ENCODE data around the gene FGD2. TPM values are rescaled to one million over a fixed set of nuclear protein-coding genes. Genes with fewer than 3 reads are reported as not detected.
A peak's percentile ranks its signal among the peaks of the same experiment; 100 is the strongest.

The FGD2 gene
- total and polyA plus RNA-seq, 9 of the 15 experiments (the other 6 are each of a cell fraction or from before 2014, with no cell fraction given) = 0.09 TPM; not detected in 8

GRCh38 chr6:37051138-37052026 lies 45.9 kb downstream of the FGD2 start (continued):
- no peak for TF ChIP-seq ZHX1 (conservative IDR thresholded peaks at IDR 0.05; ENCODE audit: low read length)
- TF ChIP-seq DNMT1 (IDR thresholded peaks at IDR 0.05) = peak; percentile 45; the same call in 1 of the 2 replicates
- peak; percentile 98 for TF ChIP-seq CBX1 (IDR thresholded peaks at IDR 0.05; ENCODE audit: low read depth)
- 0 out of 2 replicates have a peak, but pooled peaks have one; percentile 9 for TF ChIP-seq SIN3B (IDR thresholded peaks at IDR 0.05; ENCODE audit: low read depth)
- no peak for TF ChIP-seq ESRRB (CRISPR knock-in tag; IDR thresholded peaks at IDR 0.05; ENCODE audit: borderline replicate concordance)
- TF ChIP-seq POLR3A (IDR thresholded peaks at IDR 0.05; ENCODE audit: borderline replicate concordance, extremely low read depth, insufficient read depth, insufficient read length) = no peak
- TF ChIP-seq PML (IDR thresholded peaks at IDR 0.05; ENCODE audit: low read length) = no peak
- TF ChIP-seq NBN (IDR thresholded peaks at IDR 0.05; ENCODE audit: low read depth) = no peak; the same call in 1 of the 2 replicates
- TF ChIP-seq ZNF165 (CRISPR knock-in tag; IDR thresholded peaks at IDR 0.05; ENCODE audit: borderline replicate concordance) = peak; percentile 8; the same call in 1 of the 2 replicates
- no peak for TF ChIP-seq THRA (IDR thresholded peaks at IDR 0.05)
- TF ChIP-seq CGGBP1 (CRISPR knock-in tag; IDR thresholded peaks at IDR 0.05) = no peak
- TF ChIP-seq HDAC3 (IDR thresholded peaks at IDR 0.05; ENCODE audit: borderline replicate concordance, partially characterized antibody) = no peak
- no peak for TF ChIP-seq PYGO2 (tag; IDR thresholded peaks at IDR 0.05)
- no peak for TF ChIP-seq TRIM25 (IDR thresholded peaks at IDR 0.05; ENCODE audit: borderline replicate concordance)
- peak; percentile 72 for TF ChIP-seq POLR2G (IDR thresholded peaks at IDR 0.05; ENCODE audit: low read depth, low read length)
- no peak for TF ChIP-seq MAFG (tag; conservative IDR thresholded peaks at IDR 0.05)
- no peak for TF ChIP-seq ZBTB34 (CRISPR knock-in tag; IDR thresholded peaks at IDR 0.05)
- TF ChIP-seq FOS (IDR thresholded peaks at IDR 0.05; ENCODE audit: extremely low read depth, insufficient read length) = no peak
- TF ChIP-seq ZNF561 (CRISPR knock-in tag; conservative IDR thresholded peaks at IDR 0.05) = 0 out of 2 replicates have a peak, but pooled peaks have one; percentile 6
- peak; percentile 100 for TF ChIP-seq SMARCA5 (IDR thresholded peaks at IDR 0.05)
- TF ChIP-seq ZNF57 (CRISPR knock-in tag; IDR thresholded peaks at IDR 0.05) = no peak
